ENCODE data around the gene PRDM10. TPM values are rescaled to one million over a fixed set of nuclear protein-coding genes. Genes with fewer than 3 reads are reported as not detected.
"Not testable (repeated sequence)": the region's sequence is repeated elsewhere in the genome, so short reads cannot be mapped to it uniquely, and the experiment has no call there.

Gene PRDM10
- polyA plus RNA-seq, 3 donors from 2014 or later = 1.3 to 5.0 TPM; not detected in 1

DNA sequence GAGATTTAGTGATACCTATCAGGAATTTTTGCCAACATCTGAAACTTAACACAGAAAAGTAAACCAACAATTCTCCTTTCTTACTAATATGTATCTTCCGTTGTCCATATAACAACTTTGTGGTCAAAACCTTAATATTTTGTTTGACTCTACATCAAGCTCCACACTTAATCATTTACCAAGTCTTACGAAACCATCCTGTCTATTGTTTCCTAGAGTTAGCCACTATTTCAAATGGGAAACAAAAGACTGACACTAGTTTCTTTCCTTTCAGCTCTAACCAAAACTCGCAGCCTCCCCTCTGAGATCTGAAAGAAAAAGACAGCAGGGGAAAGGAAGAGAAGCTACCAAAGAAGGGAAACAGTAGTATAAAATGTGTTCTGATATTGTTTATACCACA lies 26.5 kb upstream of the PRDM10 start:
- H3K4me1 Mint-ChIP-seq = no peaks in the 10 kb centered on the region
- H3K9me3 Mint-ChIP-seq = no peaks in the 10 kb centered on the region
- H3K27me3 Mint-ChIP-seq (ENCODE audit: low read depth in 3 of 3) = peaks cover 0 to 4% (median 2%) of the 10 kb centered on the region in 3 donors
- H3K27ac Mint-ChIP-seq = no peak overlapping the region
- no peaks in the 10 kb centered on the region for H3K36me3 Mint-ChIP-seq
- no peak for DNase-seq
- H3K4me3 Mint-ChIP-seq = no peak overlapping the region

GRCh38 chr11:130025371-130025770 lies 22.7 kb upstream of the PRDM10 start:
- H3K4me1 Mint-ChIP-seq = no peaks in the 10 kb centered on the region
- H3K27me3 Mint-ChIP-seq (ENCODE audit: low read depth in 3 of 3) = peaks cover 0 to 4% (median 2%) of the 10 kb centered on the region in 3 donors
- no peak overlapping the region for H3K4me3 Mint-ChIP-seq

GRCh38 chr11:130024361-130024760 lies 21.7 kb upstream of the PRDM10 start:
- Mint-ChIP-seq H3K4me3 (no peak overlapping the region), H3K27me3 (ENCODE audit: low read depth in 3 of 3) (peaks cover 0 to 4% (median 2%) of the 10 kb centered on the region in 3 donors), H3K27ac (no peak overlapping the region), H3K9me3 (no peaks in the 10 kb centered on the region), H3K4me1 (no peaks in the 10 kb centered on the region), H3K36me3 (no peaks in the 10 kb centered on the region)
- no peak for DNase-seq

More at GRCh38 chr11:130025371-130025770, 22.7 kb upstream of the PRDM10 start:
- Mint-ChIP-seq H3K27ac (no peak overlapping the region), H3K36me3 (no peaks in the 10 kb centered on the region), H3K9me3 (no peaks in the 10 kb centered on the region)
- DNase-seq = no peak

DNA sequence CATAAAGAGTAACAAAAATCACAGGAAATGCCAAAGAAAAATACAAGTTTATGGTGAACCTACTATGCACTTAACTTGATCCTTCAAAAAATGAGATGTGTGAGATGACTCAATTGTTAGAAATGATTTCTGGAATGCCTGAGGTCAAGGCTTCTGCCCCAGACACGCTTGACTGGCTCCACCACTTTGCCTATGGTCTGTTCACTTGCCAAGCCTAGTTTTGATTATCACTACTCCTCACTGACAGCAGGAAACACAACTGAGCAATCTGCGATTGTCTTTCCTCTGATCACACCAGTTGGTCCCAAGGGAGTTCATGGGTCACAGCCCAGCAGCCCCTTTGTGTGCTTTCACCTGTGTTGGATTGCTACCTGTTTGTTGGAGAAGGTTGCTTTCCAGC lies 20.6 kb upstream of the PRDM10 start:
- Mint-ChIP-seq H3K36me3 (no peaks in the 10 kb centered on the region), H3K4me3 (no peak overlapping the region), H3K27me3 (ENCODE audit: low read depth in 3 of 3) (peaks cover 0 to 4% (median 2%) of the 10 kb centered on the region in 3 donors), H3K27ac (no peak overlapping the region), H3K9me3 (no peaks in the 10 kb centered on the region), H3K4me1 (no peaks in the 10 kb centered on the region)
- DNase-seq = no peak

DNA sequence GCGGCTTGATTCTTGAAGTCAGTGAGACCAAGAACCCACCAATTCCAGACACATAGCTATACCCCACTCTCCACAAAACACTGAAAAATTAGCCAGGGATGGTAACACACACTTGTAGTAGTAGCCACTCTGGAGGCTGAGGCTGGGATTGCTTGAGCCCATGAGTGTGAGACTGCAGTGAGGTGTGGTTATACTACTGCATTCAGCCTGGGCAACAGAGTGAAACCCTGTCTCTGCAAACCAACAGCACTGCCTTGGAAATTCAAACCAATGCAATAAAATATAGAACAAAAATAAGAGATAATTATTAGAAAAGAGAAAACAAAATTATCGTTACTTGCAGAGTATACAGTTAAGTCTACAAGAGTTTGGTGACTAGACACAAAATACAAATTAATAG lies 20.2 kb upstream of the PRDM10 start:
- no peak overlapping the region for H3K4me3 Mint-ChIP-seq
- no peak for DNase-seq
- no peaks in the 10 kb centered on the region for H3K4me1 Mint-ChIP-seq
- peaks cover 0 to 2% (median 2%) of the 10 kb centered on the region in 3 donors for H3K27me3 Mint-ChIP-seq (ENCODE audit: low read depth in 3 of 3)
- H3K36me3 Mint-ChIP-seq = no peaks in the 10 kb centered on the region
- no peak overlapping the region for H3K27ac Mint-ChIP-seq
- no peaks in the 10 kb centered on the region for H3K9me3 Mint-ChIP-seq

GRCh38 chr11:130021606-130022005 lies 19.0 kb upstream of the PRDM10 start:
- H3K4me3 Mint-ChIP-seq; H3K36me3 Mint-ChIP-seq; H3K27ac Mint-ChIP-seq; H3K4me1 Mint-ChIP-seq; DNase-seq; H3K27me3 Mint-ChIP-seq (ENCODE audit: low read depth in 3 of 3); H3K9me3 Mint-ChIP-seq: not testable (repeated sequence)

DNA sequence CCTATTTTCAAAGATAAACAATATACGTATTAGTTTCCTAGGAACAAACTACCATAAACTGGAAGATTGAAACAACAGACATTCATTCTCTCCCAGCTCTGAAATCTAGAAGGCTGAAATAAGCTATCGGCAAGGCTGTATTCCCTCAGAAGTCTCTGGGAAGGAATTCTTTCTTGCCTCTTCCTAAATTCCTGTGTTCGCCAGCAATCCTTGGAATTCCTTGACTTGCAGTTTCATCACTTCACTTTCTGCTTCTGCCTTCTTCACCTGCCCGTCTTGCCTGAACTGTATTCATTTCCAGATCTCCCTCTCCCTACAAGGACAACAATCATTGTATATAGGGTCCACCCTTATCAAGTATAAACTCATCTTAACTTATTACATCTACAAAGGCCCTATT lies 17.7 kb upstream of the PRDM10 start:
- Mint-ChIP-seq H3K9me3 (no peaks in the 10 kb centered on the region), H3K4me3 (no peak overlapping the region), H3K36me3 (no peaks in the 10 kb centered on the region), H3K27ac (no peak overlapping the region), H3K4me1 (no peaks in the 10 kb centered on the region), H3K27me3 (ENCODE audit: low read depth in 3 of 3) (peaks cover 0 to 4% (median 1%) of the 10 kb centered on the region in 3 donors)
- DNase-seq = no peak

DNA sequence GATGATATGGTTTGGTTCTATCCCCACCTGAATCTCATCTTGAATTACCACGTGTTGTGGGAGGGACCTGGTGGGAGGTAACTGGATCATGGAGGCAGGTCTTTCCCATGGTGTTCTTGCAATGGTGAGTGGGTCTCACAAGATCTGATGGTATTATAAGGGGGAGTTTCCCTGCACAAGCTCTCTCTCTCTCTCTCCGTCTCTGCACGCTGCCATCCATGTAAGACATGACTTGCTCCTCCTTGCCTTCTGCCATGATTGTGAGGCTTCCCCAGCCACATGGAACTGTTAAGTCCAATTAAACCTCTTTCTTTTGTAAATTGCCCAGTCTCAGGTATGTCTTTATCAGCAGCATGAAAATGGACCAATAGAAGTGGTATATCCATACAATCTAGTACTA lies 13.2 kb upstream of the PRDM10 start:
- not testable (repeated sequence) for H3K4me3 Mint-ChIP-seq; H3K27ac Mint-ChIP-seq; H3K9me3 Mint-ChIP-seq; DNase-seq; H3K36me3 Mint-ChIP-seq; H3K4me1 Mint-ChIP-seq; H3K27me3 Mint-ChIP-seq (ENCODE audit: low read depth in 3 of 3)

DNA sequence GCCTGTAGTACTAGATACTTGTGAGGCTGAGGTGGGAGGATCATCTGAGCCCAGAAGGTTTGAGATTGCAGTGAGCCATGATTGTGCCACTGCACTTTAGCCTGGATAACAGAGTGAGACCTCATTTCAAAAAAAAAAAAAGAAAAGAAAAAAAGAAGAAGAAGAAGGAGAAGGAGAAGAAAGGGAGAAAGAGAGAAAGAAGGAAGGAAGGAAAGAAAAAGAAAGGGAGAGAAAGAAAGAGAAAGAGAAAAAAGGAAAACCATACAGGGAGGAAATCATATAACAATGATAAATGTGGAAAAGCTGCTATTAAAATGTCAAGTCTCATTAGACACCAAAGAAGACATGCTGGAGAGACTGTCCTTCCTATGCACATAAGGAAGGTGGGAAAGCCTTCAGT lies 5.7 kb upstream of the PRDM10 start:
- peaks cover 3 to 6% (median 4%) of the 10 kb centered on the region in 3 donors for H3K27me3 Mint-ChIP-seq (ENCODE audit: low read depth in 3 of 3)
- H3K4me1 Mint-ChIP-seq = peaks cover 12 to 16% of the 10 kb centered on the region in 2 donors
- DNase-seq = no peak
- peaks cover 0 to 7% (median 4%) of the 10 kb centered on the region in 3 donors for H3K36me3 Mint-ChIP-seq
- no peak overlapping the region for H3K4me3 Mint-ChIP-seq
- H3K9me3 Mint-ChIP-seq = no peaks in the 10 kb centered on the region
- no peak overlapping the region for H3K27ac Mint-ChIP-seq

GRCh38 chr11:130006929-130007328 lies 4.3 kb upstream of the PRDM10 start:
- H3K4me1 Mint-ChIP-seq = peaks cover 13 to 16% of the 10 kb centered on the region in 2 donors
- no peak overlapping the region for H3K27ac Mint-ChIP-seq
- peaks cover 0 to 7% (median 4%) of the 10 kb centered on the region in 3 donors for H3K36me3 Mint-ChIP-seq
- peaks cover 8 to 14% (median 10%) of the 10 kb centered on the region in 3 donors for H3K27me3 Mint-ChIP-seq (ENCODE audit: low read depth in 3 of 3)
- no peak overlapping the region for H3K4me3 Mint-ChIP-seq
- DNase-seq = no peak
- H3K9me3 Mint-ChIP-seq = no peaks in the 10 kb centered on the region

GRCh38 chr11:130003717-130004001 lies 1.0 kb upstream of the PRDM10 start:
- H3K36me3 Mint-ChIP-seq = peaks cover 0 to 4% (median 3%) of the 10 kb centered on the region in 3 donors
- H3K4me3 Mint-ChIP-seq = peak overlapping the region; percentile 93 to 97 (median 95)
- peak overlapping the region; percentile 97 to 100 (median 98) for H3K27ac Mint-ChIP-seq
- H3K4me1 Mint-ChIP-seq = peaks cover 41 to 42% of the 10 kb centered on the region in 2 donors
- no peaks in the 10 kb centered on the region for H3K9me3 Mint-ChIP-seq
- DNase-seq = no peak
- peaks cover 8 to 18% (median 13%) of the 10 kb centered on the region in 3 donors for H3K27me3 Mint-ChIP-seq (ENCODE audit: low read depth in 3 of 3)

- Mint-ChIP-seq H3K27me3 (ENCODE audit: low read depth in 3 of 3) (peaks cover 8 to 18% (median 10%) of the 10 kb centered on the region in 3 donors), H3K4me3 (peak overlapping the region; percentile 99 to 100 (median 99)), H3K9me3 (no peaks in the 10 kb centered on the region), H3K4me1 (peaks cover 46 to 48% of the 10 kb centered on the region in 2 donors), H3K36me3 (peaks cover 0 to 4% (median 3%) of the 10 kb centered on the region in 3 donors), H3K27ac (peak overlapping the region; percentile 100)
- peak; percentile 95 to 96 (median 96) for DNase-seq
Measured at GRCh38 chr11:130002846-130003716, 446 bp upstream of the PRDM10 start.

DNA sequence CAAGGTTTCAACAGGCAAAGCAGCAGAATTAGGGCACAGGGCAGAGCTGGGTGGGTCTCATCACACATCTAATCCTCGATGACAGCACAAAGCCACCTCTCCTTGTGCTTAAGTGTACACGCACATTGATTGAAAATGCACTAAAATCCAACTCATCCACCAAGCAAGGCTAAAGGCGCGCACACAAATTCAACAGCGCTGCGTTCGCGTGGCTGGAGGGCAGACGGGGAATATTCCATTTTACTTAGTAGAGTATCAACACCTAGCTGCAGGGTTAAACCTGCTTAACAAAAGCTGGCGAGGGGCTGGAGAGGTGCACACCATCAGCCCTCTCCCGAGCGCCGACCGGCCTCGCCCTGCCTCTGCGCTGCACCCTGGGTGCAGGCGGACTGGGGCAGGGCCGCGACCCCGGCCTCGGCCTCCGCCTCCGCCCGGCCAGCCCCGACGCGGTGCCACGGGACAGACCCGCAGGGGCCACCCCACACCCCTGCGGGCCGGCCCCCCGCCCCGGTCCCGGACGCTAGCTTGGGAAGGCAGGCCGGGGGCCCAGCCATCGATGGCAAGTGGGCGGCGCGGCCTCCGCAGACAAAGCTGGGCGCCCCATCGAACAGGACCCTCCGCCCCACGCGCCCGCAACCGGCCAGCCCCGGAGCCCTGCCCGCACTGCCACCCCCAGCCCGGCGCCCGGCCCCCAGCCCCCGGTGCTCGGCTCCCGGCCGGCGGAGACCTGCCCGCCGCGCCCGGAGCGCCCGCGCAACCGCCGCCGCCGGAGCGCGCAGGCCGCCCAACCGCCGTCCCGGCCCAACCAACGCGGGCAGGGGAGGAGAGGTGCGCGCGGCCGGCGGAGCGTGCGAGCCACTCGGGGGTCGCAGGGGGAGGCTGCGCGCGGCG lies 929 bp downstream of the PRDM10 start:
- peak overlapping the region; percentile 90 to 99 (median 98) for H3K4me3 Mint-ChIP-seq
- no peaks in the 10 kb centered on the region for H3K9me3 Mint-ChIP-seq
- peak overlapping the region; percentile 93 to 98 (median 96) for H3K27ac Mint-ChIP-seq
- DNase-seq = peak; percentile 14 to 41 (median 25)
- peaks cover 2 to 6% (median 2%) of the 10 kb centered on the region in 3 donors for H3K36me3 Mint-ChIP-seq
- peaks cover 6 to 18% (median 10%) of the 10 kb centered on the region in 3 donors for H3K27me3 Mint-ChIP-seq (ENCODE audit: low read depth in 3 of 3)
- H3K4me1 Mint-ChIP-seq = peaks cover 53 to 55% of the 10 kb centered on the region in 2 donors
